GM18867 (cell line): ENCODE measurements around the gene ZNF891.

Experiments used
- ATAC-seq: cut with Tn5 transposase; IDR thresholded peaks from one replicate; pipeline ENCODE4 v1.9.1; 2021; ENCODE audit warnings: mild to moderate bottlenecking, moderate library complexity; ENCODE audit not compliant: unreplicated experiment

The ZNF891 gene

DNA sequence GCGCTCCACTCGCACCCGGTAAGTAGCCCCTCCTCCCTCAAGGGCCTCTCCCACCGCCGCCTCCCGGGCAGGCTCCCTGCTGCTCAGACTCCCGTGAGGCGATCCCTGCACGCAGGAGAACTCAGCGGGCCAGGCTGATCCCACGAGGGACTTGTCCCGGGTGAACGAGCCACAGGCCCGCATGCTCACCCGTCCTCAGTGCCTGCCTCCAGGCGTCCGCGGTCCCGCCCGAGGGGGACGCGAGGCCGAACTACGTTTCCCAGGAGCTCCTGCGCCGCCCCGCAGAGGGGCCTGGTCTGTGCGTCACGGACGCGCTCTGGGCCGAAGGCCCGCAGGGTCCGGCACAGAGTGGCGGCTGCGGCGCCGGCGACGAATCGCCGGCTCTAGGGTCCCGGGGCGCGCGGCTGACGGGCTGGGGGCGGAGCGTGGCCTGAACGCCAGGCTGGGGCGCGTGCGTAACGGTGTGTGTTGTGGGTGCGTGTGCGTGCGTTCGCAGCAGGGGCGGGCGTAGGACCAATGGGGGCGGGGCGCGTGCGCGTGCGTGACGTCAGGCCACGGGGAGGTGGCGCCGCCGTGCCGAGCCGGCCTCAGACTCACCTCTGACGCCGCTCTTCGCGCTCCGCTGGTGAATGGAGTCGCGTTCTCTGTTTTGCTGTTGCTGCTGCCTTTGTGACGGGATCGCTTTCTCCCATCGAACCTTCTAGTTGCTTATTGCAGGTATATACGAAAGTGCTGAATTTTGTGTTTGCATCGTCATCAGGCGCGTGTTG lies at the start of gene ZNF891, which contains the start of gene ZNF10:
Gene ZNF891 (minus strand): TSS at position 237 of the 770 bp plus-strand sequence. CDS start 8,356 bp downstream, outside the sequence.
Gene ZNF10 (plus strand): TSS at position 590 of the 770 bp plus-strand sequence. CDS start 13,866 bp downstream, outside the sequence.
- ATAC-seq = peak; percentile 92

DNA sequence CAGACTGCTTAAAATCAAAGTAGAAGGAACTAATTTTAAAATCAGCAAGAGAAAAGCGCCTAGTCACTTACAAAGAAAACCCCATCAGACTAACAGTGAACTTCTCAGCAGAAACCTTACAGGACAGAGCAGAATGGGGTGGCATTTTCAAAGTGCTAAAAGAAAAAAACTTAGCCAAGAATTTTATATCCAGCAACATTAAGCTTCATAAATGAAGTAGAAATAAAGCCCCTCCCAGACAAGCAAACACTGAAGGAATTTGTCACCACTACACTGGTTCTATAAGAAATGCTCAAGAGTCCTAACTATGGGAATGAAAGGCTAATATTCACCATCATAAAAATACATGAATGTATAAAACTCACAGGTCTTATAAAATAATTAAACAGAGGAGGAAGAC lies 44.8 kb upstream of the ZNF891 start:
- no peak for ATAC-seq

DNA sequence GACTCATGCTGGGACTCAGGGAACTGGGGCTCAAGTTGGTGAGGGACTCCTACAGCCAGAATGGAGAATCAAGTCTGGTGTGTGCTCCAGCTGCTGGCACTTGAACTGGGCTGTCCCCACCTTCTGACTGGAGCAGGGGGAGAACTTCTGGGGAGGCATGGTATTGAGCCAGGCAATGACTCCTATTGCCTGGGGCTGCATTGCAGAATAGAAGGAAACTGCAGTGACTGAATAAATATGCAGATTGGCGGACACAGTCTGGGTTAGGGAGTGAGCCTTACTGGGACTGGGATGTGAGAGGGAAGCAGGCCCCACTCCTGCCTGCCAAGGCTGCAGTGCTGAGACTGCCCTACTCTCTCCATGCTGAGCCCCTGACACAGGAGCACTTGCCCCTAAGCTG lies 42.4 kb upstream of the ZNF891 start:
- no peak for ATAC-seq

DNA sequence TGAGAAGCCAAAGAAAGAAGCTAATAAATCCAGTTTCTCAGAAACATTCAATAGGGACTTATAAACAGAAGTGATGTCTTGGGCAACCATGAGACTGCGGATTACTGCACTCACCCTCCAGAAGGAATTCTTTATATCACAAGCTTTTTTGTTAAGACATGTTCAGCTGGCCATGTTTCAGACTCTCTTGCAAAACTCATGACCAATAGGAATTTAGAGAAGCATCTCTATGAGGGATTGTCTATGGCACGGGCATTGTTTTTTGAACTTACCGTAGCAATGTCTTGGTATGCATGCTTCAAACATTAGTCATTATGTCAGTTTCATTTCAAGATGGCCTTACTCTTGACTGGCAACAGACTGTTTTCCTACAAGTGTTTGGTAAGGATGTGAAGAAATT lies 35.7 kb upstream of the ZNF891 start:
- no peak for ATAC-seq

DNA sequence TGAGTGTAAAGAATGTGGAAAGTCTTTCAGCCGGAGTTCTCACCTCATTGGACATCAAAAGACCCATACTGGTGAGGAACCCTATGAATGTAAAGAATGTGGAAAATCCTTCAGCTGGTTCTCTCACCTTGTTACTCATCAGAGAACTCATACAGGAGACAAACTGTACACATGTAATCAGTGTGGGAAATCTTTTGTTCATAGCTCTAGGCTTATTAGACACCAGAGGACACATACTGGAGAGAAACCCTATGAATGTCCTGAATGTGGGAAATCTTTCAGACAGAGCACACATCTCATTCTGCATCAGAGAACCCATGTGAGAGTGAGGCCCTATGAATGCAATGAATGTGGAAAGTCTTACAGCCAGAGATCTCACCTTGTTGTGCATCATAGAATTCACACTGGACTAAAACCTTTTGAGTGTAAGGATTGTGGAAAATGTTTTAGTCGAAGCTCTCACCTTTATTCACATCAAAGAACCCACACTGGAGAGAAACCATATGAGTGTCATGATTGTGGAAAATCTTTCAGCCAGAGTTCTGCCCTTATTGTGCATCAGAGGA lies 26.1 kb upstream of the ZNF891 start:
- no peak for ATAC-seq

DNA sequence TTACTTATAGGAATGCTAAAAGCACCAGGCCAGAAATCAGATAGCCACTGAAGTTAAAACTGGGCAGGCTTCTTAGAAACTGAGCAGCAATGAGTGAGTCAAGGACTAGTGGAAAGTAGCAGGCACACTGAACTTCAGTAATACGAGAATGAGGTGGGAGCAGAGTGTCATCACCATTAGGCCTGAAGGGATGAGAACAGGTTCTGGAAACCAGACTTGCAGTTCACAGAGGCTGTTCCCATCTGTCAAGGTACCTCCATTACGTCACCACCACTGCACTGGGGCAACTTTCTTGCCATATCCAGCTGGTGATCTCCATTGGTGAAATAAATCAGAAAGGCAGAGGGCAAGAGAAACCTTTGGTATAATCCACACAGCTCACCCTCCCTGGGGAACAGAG lies 15.9 kb upstream of the ZNF891 start:
- ATAC-seq = no peak

DNA sequence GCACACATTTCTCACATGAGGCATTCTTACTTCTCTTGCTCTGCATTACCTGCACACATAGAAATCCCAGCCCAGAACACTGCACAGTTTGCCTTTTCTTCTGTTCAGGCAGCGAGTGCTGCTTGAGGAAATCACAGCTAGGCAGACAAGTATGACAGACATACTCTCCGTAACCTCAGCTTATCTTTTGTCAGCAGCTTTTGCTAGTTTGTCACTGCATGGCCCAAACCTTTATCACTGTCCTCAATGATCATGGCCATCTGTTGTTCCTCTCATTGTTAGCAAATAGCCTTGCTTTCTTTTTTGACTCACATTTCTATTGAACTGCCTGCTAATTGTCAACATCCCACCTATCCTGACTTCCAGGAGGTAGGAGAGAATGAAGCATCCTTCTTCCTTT lies 5.7 kb upstream of the ZNF891 start:
- ATAC-seq = no peak

DNA sequence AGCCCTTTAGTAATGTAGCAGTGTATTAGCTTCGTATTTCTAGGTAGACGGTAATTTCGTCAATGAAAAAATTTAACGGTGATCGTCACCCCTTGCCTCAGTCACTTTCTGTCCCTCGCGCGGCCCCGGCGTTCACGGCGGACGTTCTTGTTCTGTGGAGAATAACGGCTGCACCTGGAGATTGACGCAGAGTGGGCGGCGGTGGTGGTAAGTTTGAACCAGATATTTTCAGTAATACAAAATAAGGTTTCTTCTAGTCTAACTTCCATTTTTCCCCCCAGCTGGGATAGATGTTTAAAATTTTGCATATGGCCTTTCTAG lies 694 bp upstream of the ZNF891 start:
- peak; percentile 8 for ATAC-seq

DNA sequence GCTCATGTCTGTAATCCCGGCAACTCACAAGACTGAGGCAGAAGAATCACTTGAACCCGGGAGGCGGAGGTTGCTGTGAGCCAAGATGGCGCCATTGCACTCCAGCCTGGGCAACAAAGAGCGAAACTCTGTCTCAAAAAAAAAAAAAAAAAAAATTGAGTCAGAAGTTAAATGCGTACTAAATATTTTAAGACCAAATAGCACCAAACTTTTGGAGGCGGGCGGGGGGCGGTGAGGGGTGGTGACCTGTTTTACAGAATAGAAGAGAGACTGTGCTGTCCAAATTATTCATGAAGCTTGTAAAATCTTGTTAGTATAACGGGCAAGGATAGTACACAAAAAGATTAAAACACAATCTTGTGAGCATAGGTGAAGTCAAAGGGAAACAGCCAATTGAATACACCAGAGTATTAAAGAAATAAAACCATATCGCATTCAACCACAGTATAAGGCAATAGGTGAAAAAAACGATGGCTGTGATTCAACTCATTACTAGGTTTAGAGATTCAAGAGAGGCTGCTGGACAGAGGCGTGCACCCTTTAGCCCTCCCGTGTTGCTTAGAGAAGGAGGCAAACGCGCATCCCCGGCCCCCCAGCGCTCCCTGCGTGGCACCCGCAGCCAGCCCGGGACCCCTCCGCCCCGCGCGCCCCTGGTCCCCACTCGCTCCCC lies 571 bp downstream of the ZNF891 start:
- ATAC-seq = no peak

DNA sequence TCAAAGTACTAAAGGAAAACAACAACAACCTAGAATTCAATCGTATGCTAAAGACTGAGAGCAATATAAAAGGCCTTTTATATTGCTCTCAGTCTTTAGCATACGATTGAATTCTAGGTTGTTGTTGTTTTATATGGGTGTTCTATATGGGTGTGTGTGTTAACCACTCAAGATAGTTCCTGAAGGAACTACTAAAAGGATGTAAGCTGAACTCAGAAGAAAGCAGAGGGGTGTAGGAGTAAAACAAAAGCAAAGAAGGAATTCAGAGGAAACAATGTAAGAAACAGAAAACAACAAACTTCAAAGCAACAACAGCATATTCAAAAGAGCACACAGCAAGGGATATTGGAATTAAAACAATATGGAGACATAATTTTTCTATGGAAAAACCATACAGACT lies 5.4 kb downstream of the ZNF891 start:
- no peak for ATAC-seq

DNA sequence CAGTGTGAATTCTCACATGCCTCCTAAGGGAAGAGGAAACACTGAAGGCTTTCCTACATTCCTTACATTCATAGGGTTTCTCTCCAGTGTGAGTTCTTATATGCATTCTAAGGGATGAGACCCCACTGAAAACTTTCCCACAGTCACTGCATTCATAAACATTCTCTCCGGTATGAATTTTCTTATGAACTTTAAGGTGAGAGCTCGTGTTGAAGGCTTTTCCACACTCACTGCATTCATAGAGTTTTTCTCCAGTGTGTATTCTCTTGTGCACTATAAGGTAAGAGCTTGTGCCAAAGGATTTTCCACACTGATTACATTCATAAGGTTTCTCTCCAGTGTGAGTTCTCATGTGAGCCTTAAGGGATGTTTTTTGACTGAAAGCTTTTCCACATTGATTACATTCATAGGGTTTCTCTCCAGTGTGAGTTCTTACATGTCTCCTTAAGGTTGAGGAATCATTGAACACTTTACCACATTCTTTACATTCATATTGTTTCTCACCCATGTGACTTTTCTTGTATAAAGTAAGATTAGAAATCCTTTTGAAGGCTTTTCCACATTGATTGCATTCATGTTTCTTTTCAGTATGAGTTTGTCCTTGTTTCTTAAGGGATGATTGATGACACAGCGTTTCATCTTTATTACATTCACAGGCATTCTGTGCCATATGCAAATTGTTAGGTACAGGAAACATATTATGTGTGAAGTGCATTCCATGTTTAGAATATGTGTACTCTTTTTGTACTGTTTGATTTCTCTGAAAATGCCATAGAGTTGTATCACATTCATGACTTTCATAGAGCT lies 9.5 kb downstream of the ZNF891 start:
- no peak for ATAC-seq

DNA sequence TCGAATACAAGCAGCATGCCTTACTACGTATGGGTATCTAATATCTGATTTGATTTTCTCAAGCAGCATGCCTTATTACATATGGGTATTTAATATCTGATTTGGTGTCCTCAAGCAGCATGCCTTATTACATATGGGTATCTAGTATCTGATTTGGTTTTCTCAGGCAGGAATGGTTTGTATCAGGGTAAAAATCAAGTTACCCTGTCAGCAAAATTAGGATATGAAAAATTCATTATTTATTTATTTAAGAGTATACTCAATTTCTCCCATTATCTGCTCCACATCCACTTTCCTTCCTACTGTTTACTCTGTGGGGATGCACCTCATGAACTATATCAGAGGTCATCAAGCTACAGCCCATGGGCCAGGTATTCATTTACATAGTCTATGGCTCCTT lies 21.9 kb downstream of the ZNF891 start:
- no peak for ATAC-seq

DNA sequence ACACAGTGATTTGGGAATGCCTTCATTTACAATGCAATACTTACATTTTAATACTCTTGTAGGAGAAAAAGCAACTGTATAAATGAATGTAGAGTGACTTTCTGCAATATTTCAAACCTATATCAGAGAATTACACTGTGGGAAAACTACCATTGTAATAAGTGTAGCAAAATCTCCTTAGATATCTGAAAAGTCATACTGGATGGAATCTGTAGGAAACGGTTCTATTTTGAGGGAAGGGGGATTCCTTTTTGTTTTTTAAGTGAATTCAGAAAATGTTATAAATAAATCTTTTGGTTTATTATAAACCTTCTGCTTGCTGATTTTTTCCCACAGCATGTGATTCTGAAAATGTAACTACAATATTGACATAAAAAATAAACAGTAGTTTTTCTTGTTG lies 23.0 kb downstream of the ZNF891 start:
- ATAC-seq = no peak

DNA sequence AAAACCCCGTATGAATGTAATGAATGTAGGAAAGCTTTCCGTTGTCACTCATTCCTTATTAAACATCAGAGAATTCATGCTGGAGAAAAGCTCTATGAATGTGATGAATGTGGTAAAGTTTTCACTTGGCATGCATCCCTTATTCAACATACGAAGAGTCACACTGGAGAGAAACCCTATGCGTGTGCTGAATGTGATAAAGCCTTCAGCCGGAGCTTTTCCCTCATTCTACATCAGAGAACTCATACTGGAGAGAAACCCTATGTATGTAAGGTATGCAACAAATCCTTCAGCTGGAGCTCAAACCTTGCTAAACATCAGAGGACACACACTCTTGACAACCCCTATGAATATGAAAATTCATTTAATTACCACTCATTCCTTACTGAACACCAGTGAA lies 23.8 kb downstream of the ZNF891 start:
- ATAC-seq = no peak

DNA sequence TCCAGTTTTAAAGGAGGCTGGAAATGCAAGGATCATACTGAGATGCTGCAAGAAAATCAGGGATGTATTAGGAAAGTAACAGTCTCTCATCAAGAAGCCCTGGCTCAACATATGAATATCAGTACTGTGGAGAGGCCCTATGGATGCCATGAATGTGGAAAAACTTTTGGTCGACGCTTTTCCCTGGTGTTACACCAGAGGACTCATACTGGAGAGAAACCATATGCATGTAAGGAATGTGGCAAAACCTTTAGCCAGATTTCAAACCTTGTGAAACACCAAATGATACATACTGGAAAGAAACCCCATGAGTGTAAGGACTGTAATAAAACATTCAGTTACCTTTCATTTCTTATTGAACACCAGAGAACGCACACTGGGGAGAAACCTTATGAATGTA lies 24.5 kb downstream of the ZNF891 start:
- no peak for ATAC-seq

DNA sequence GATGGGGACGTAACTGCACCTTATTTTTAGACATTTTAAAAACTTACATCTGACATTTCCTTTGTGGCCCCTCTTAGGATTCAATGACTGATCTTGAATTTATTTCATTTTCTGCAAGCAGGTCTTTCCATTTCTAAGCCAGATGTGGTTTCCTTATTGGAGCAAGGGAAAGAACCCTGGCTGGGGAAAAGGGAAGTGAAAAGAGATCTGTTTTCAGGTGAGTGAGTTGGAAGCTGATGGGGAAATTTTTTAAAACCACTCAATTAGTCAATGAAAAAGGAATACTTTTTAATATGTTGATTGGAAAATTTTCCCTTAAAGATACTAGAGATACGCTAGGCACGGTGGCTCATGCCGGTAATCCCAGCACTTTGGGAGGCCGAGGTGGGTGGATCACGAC lies 46.7 kb downstream of the ZNF891 start:
- ATAC-seq = no peak

DNA sequence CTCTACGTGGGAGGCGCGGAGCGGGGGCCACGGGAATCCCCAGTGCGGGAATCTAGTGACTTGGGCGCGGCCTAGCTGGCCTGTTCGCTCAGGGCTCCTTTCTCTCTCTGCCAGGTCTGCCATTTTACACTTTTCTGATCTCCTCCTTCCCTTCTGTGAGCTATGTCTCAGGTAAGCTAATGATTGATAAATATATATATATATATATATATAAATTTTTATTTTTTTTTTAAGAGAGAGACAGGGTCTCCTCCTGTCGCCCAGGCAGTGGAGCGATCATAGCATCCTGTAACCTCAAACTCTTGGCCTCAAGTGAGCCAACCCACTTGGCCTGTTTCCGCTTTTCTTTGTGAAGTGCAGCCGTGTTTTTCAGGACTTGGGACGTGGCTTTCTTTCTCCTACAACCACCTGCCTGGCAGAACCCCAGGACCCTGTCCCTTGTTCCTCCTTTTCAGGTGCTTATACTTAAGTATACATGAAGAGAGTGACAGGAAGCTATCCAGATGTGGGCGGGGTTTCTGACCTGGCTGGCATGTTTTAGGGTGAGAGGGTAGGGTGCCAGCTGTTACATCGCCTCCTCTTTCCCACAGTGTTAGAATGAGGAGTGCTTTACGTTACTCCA lies 48.8 kb downstream of the ZNF891 start:
- ATAC-seq = no peak

DNA sequence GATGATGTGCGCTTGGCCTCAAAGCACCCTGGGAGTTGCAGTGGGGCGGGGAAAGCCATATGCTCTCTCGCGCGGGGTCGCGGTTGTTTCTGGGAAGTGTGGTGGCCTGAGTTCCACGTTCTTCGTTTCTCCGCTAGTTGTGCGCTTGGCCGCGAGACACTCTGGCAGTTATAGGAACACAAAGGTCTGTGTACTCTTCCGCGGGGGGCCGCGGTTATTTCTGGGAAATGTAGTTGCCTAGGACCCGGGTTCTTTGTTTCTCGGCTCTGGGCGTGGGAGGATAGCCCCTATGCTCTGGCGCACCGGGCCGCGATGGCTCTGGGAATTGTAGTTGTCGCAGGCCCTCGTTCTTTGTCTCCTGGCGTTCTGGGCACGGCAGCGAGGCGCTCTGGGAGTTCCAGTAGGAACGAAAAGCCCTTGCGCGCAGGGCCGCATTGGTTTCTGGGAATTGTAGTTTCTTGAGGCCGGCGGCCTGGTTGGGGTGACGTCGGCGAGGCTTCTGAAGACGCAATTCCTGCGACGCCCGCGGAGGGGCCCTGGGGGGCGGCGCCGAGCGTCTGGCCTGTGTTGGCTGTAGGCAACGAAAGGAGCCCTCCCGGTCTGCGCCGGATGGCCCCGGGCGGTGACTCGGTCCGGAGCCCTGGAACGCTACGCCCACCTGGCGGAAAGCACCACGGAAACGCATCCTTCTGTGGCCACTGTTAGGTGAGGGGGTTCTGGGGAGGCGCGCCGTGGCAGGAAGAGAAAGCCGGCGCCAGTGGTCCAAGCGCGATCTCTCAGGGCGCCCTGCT lies 49.5 kb downstream of the ZNF891 start, which contains the start of gene ZNF140:
Gene ZNF140 (plus strand): TSS at position 556 of the 791 bp plus-strand sequence. CDS start 398 bp downstream, outside the sequence.
- ATAC-seq = peak; percentile 78

DNA sequence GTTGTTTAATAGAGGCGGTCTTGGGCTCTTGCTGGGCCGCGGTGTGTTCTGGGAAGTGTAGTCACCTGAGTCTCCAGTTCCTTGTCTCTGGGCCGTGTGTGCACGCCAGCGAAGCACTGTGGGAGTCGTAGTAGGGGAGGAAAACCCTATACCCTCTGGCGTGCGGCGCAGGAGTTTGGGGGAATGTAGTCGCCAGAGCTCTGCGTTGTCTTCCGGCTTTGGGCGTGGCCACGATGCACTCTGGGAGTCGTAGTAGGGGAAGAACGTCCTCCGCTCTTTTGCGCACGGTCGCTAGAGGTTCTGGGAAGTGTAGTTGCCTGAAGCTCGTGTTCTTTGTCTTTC lies 50.1 kb downstream of the ZNF891 start:
- peak; percentile 77 for ATAC-seq

DNA sequence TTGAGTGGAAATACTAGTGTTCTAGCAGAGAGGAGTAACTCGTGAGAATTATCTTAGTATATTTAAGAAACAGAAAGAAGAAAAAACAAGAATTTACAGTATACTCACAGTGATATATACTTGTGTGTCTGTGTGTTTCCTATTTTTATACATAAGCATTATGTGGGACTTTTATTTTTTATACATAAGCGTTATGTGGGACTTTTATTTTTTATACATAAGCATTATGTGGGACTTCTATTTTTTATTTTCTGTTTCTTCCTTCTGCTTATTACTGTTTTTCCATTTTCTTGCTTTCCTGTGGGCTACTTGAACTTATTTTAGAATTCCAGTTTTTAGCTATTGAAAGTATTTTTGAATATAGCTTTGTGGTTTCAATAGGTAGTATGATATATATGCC lies 56.2 kb downstream of the ZNF891 start:
- no peak for ATAC-seq
